GM19397 (cell line): ENCODE measurements around the gene KCNMB1.

Experiments
- ATAC-seq: cut with Tn5 transposase; IDR thresholded peaks from one replicate; pipeline ENCODE4 v1.9.1; 2021; ENCODE audit warnings: mild to moderate bottlenecking, moderate library complexity; ENCODE audit not compliant: unreplicated experiment

Gene KCNMB1

GRCh38 chr5:170345971-170346370, 43.2 kb downstream of the KCNMB1 start:
- ATAC-seq: no peak

GRCh38 chr5:170343177-170343576, 46.0 kb downstream of the KCNMB1 start:
- ATAC-seq: no peak

GRCh38 chr5:170342153-170342725, 46.9 kb downstream of the KCNMB1 start:
- ATAC-seq: no peak

DNA sequence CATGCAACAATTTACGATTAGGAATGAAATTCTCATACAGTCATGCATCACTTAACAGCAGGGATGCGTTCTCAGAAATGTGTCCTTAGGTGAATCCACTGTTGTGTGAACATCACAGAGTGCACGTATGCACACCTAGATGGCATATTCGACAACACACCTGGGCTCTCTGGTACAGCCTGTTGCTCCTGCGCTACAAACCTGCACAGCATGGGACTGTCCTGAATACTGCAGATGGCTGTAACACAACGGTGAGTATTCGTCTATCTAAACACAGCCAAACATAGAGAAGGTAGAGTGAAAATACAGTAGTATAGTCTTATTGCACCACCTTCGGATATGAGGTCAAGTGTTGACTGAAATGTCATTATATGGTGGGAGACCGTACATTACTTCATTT, 47.6 kb downstream of the KCNMB1 start:
- ATAC-seq: no peak

- ATAC-seq: no peak
Measured at GRCh38 chr5:170339780-170340167, 49.4 kb downstream of the KCNMB1 start.

DNA sequence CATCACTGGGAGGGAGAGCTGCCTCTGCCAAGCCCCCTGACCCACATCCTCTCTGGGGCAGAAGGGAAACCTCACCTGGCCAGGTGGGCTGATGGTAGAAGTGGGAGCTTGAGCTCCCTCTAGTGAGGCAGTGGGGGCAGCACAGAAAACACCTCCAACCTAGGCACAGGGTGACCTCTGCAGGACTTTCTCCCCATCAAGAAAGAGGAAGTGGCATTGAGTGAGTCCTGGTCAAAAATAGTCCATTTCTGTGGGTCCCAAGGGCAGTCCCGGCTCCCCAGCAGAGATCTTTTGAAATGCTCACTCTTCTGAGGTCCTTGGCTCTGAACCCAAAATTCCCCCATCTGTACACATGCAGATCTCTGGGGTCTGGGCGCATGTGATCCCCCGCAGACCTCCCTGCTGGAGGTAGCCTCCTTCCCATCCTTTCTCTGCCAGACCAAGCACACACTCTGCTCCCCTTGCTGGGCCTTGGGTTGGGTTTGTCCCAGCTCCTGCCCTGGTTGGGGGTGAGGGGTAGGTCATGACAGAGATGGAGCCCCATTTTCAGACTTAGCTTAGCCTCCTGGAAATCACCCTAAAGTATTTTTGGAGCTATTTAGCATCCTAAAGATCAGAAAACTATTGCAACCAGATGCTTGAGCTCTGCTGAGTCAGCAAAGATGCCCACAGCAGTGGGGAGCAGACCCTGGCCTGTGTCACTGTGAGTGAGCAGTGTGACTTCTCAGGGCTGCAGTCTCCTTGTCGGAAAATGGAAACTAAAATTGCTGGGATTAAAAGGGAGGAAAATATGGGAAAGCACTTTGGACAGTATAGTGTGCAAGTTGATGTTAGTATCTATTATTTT, 50.0 kb downstream of the KCNMB1 start:
- no peak for ATAC-seq

GRCh38 chr5:170338291-170338690, 50.9 kb downstream of the KCNMB1 start:
- no peak for ATAC-seq

- no peak for ATAC-seq
Measured at GRCh38 chr5:170337045-170337733, 52.0 kb downstream of the KCNMB1 start.

DNA sequence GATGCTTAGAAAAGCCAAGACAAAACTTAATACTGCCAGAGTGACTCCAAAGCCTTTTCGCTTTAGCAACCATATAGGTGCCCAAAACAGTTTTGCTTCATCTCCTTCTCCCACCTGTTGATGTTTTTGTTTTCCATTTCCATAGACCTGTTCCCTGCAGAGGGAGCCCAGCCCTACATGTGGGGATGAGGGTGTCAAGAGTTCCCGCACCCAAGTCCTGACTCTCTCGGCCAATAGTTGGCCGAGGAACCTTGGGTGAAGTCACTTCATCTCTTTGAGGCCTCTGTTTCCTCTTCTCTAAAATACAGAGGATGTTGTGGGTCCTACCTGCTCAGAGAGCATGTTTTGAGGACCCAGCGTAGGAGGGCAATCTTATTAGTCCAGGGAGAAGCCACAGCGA, 53.1 kb downstream of the KCNMB1 start:
- ATAC-seq: no peak

DNA sequence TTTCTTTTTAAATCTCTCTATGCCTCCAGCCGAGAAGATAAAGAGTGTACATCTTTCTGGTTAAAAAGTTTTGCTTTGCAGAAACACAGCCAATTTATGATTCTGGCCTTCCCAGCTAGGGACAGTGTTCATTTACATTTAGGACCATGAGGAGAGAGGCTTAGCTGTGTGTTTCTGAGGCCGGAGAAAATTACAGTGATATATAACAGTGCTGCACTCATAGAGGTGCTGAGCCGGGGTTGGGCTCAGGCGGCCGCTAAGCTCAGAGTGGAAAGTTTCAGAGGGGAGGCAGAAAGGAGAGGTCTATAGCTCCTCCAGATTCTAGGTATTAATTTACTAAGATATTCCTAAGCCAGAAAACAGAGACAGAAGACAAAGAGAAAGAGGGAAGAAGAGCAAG, 54.5 kb downstream of the KCNMB1 start:
- no peak for ATAC-seq

DNA sequence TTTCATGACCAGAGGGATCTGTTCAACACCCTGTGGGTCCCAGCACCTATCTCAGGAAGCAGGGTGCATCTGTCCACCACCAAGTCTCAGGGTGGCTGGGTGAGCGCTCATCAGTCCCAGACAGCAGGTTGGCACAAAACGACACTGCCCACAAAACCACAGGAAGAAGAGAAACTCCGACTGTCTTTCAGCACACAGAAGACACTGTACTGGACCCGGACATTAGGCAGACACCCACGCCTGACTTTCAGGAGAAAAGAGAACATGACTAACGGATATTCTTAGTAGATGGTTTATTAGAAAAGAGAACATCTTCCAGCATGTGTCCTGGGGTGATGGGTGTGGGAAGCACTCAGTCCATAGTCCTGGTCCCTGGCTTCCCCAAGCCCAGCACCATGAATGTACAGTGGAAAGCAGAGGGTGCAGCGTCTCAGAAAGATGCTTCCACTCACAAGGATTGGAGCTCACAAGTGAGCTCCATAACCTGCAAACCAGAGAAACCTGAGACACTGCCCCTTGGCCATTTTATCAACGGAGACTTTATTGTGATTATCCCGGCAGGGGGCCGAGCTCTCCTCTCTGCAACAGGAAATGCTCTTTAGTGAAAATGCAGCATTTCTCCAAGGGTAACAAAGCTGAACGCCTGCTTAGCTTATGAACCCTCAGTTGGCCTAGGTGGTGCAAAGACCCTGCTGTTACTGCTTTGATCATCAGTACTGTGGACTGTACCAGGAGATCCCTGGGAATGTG, 55.8 kb downstream of the KCNMB1 start:
- ATAC-seq: peak; percentile 44

- ATAC-seq: no peak
Measured at GRCh38 chr5:170332058-170332457, 57.1 kb downstream of the KCNMB1 start.

GRCh38 chr5:170330568-170331054, 58.6 kb downstream of the KCNMB1 start:
- ATAC-seq: no peak

DNA sequence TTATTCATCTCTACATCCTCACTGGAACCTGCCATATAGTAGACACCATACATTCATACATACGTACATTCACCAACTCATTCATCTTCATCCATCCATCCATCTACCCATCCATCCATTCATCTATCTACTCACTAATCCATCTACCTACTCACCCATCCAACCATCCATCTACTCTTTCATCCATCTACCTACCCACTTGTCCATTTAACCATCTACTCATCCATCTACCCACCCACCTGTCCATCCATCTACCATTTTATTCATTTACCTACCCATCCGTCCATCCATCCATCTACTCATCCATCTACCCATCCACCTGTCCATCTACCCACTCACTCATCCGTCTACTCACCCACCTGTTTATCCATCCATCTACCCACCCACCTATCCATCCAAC, 59.6 kb downstream of the KCNMB1 start:
- ATAC-seq: no peak

GRCh38 chr5:170327829-170328228, 61.3 kb downstream of the KCNMB1 start:
- no peak for ATAC-seq

GRCh38 chr5:170327168-170327567, 62.0 kb downstream of the KCNMB1 start:
- ATAC-seq: no peak
